ENCODE measurements around the gene SF3B2. TPM values are rescaled to one million over a fixed set of nuclear protein-coding genes. Genes with fewer than 3 reads are reported as not detected.
A peak's percentile ranks its signal among the peaks of the same experiment; 100 is the strongest.
"Not testable (repeated sequence)": the region's sequence is repeated elsewhere in the genome, so short reads cannot be mapped to it uniquely, and the experiment has no call there.

SF3B2 gene
- total RNA-seq, 6 experiments from 2014 or later: 52.2 to 85.4 (median 67.2) TPM

- Histone ChIP-seq H3K9me3 (no peaks in the 10 kb centered on the region), H3K4me3 (no peak overlapping the region), H3K27me3 (no peaks in the 10 kb centered on the region), H3K27ac (no peak overlapping the region), H3K36me3 (no peaks in the 10 kb centered on the region), H3K4me1 (no peaks in the 10 kb centered on the region)
- no peak for ATAC-seq
- TF ChIP-seq CTCF (IDR thresholded peaks at IDR 0.05) (no peak), POLR2A (IDR thresholded peaks at IDR 0.05) (no peak)
- intact Hi-C loops (cut with DNase I): no loop called here
- WGBS (ENCODE audit: insufficient coverage, low coverage, low lambda C conversion rate, missing lambda C conversion rate): 80% methylated on average over 7 of the region's 8 CpGs
- no peak for DNase-seq
Measured at GRCh38 chr11:66020212-66020611, 32.0 kb upstream of the SF3B2 start.

GRCh38 chr11:66020618-66021357, 31.4 kb upstream of the SF3B2 start:
- WGBS (ENCODE audit: insufficient coverage, low coverage, low lambda C conversion rate, missing lambda C conversion rate): no CpG with 5 or more reads among the region's 25 CpGs
- no peaks in the 10 kb centered on the region for H3K9me3 ChIP-seq
- no peak overlapping the region for H3K4me3 ChIP-seq
- ATAC-seq (peak in 1 of 4 donors; percentile 51), DNase-seq (peak in 1 of 3 donors; percentile 38)
- no peaks in the 10 kb centered on the region for H3K4me1 ChIP-seq
- no peak overlapping the region for H3K27ac ChIP-seq
- H3K36me3 ChIP-seq: no peaks in the 10 kb centered on the region
- TF ChIP-seq POLR2A (IDR thresholded peaks at IDR 0.05) (no peak), CTCF (IDR thresholded peaks at IDR 0.05) (no peak)
- intact Hi-C loops (cut with DNase I): no loop called here
- no peaks in the 10 kb centered on the region for H3K27me3 ChIP-seq

- TF ChIP-seq CTCF (IDR thresholded peaks at IDR 0.05) (peak; percentile 83 to 94 (median 93)), POLR2A (IDR thresholded peaks at IDR 0.05) (no peak)
- DNase-seq: peak; percentile 68 to 76 (median 73)
Measured at GRCh38 chr11:66022401-66023185, 29.6 kb upstream of the SF3B2 start.

GRCh38 chr11:66023186-66023440, 29.1 kb upstream of the SF3B2 start:
- H3K27me3 ChIP-seq; H3K9me3 ChIP-seq; H3K36me3 ChIP-seq; ATAC-seq; H3K4me3 ChIP-seq; DNase-seq; intact Hi-C loops (cut with DNase I); H3K4me1 ChIP-seq; H3K27ac ChIP-seq: not testable (repeated sequence)
- 63% methylated on average over 3 of the region's 5 CpGs for WGBS (ENCODE audit: insufficient coverage, low coverage, low lambda C conversion rate, missing lambda C conversion rate)

More at GRCh38 chr11:66022401-66023185, 29.6 kb upstream of the SF3B2 start:
- Histone ChIP-seq H3K36me3 (no peaks in the 10 kb centered on the region), H3K4me3 (peak overlapping the region in 1 of 3 donors; percentile 9), H3K4me1 (no peaks in the 10 kb centered on the region), H3K27me3 (no peaks in the 10 kb centered on the region), H3K9me3 (no peaks in the 10 kb centered on the region), H3K27ac (no peak overlapping the region)
- ATAC-seq: peak; percentile 84 to 97 (median 94)
- intact Hi-C loops (cut with DNase I): no loop called here
- WGBS (ENCODE audit: insufficient coverage, low coverage, low lambda C conversion rate, missing lambda C conversion rate): 17% methylated on average over 9 of the region's 46 CpGs

- no peak for TF ChIP-seq POLR2A (IDR thresholded peaks at IDR 0.05)
- TF ChIP-seq CTCF (IDR thresholded peaks at IDR 0.05): no peak
- H3K4me3 ChIP-seq: no peak within 1 kb of the TSS
- no peaks in the 10 kb centered on the region for H3K4me1 ChIP-seq
- H3K36me3 ChIP-seq: no peaks in the 10 kb centered on the region
- ATAC-seq: no peak
- WGBS (ENCODE audit: insufficient coverage, low coverage, low lambda C conversion rate, missing lambda C conversion rate): 82% methylated on average over 8 of the region's 18 CpGs
- intact Hi-C loops (cut with DNase I): no loop called here
- H3K9me3 ChIP-seq: no peaks in the 10 kb centered on the region
- no peak for DNase-seq
- no peaks in the 10 kb centered on the region for H3K27me3 ChIP-seq
- no peak within 1 kb of the TSS for H3K27ac ChIP-seq
Measured at GRCh38 chr11:66026017-66026529, 26.1 kb upstream of the SF3B2 start, which contains the start of gene CATSPER1. Gene CATSPER1, minus strand, starts transcription at chr11:66026479. Its CDS starts 100 bp downstream, at chr11:66026379.
